RWPE1 (cell line): ENCODE data around the gene GYS1.

Source experiments
- CTCF ChIA-PET: fragments of 350-600 bp; sonication (Branson Sonifier 250); formaldehyde crosslinking; extraction: SDS; loops from one replicate; lab custom pipeline; 2021; lab: Yijun Ruan, JAX
- POLR2A ChIA-PET: fragments of 400-600 bp; formaldehyde crosslinking; extraction: SDS; loops from one replicate; lab custom pipeline; 2020; ENCODE audit warnings: antibody characterized with exemption; ENCODE audit not compliant: low non-redundant PET; lab: Yijun Ruan, JAX
- DNase-seq: peaks from one replicate; pipeline ENCODE4 v3.0.0; 2012; ENCODE audit warnings: low spot score
- H3K27ac ChIP-seq: fragments of 450-650 bp; 2 replicates; pipeline ENCODE4 v1.5.1; 2017
- TF ChIP-seq, protein P1 (sequence below): fragments of 450-650 bp; conservative IDR thresholded peaks from 2 replicates; pipeline ENCODE4 v1.5.1; 2017; ENCODE audit warnings: low read depth, mild to moderate bottlenecking

Gene GYS1

DNA sequence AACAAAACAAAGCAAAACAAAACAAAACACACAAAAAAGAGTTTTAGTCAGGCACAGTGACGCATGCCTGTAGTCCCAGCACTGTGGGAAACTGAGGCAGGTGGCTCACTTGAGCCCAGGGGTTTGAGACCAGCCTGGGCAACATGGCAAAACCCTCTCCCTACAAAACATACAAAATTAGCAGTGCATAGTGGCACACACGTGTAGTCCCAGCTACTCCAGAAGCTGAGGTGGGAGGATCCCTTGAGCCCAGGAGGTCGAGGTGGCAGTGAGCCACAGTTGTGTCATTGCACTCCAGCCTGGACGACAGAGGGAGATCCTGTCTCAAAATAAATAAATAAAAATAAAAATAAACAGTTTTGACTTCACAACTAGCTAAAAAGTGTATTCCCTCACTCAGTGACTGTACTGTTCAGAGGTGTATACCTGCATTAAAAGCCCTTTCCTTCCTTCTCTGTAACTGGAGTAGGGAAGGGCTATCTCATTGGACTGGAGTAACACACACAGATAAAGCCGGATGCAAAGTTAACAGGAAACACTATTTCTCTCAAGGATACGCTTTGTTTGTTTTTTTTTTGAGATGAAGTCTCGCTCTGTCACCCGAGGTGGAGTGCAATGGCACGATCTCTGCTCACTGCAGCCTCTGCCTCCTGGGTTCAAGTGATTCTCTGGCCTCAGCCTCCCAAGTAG is 42.1 kb downstream of the GYS1 start:
- TF ChIP-seq, protein P1, sequence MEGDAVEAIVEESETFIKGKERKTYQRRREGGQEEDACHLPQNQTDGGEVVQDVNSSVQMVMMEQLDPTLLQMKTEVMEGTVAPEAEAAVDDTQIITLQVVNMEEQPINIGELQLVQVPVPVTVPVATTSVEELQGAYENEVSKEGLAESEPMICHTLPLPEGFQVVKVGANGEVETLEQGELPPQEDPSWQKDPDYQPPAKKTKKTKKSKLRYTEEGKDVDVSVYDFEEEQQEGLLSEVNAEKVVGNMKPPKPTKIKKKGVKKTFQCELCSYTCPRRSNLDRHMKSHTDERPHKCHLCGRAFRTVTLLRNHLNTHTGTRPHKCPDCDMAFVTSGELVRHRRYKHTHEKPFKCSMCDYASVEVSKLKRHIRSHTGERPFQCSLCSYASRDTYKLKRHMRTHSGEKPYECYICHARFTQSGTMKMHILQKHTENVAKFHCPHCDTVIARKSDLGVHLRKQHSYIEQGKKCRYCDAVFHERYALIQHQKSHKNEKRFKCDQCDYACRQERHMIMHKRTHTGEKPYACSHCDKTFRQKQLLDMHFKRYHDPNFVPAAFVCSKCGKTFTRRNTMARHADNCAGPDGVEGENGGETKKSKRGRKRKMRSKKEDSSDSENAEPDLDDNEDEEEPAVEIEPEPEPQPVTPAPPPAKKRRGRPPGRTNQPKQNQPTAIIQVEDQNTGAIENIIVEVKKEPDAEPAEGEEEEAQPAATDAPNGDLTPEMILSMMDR, result no peak
- DNase-seq, result no peak
- ChIA-PET POLR2A (no interaction called here), CTCF (interaction anchor here (1.2 kb wide), 1 partner anchor 20 kb away, joined by 4 read pairs; no protein-coding TSS in a partner anchor)
- H3K27ac ChIP-seq, result no peak overlapping the region

- CTCF ChIA-PET, result no interaction called here
- POLR2A ChIA-PET, result no interaction called here
- no peak for DNase-seq
- H3K27ac ChIP-seq, result no peak overlapping the region
- TF ChIP-seq, protein P1, result no peak
These were observed 43.0 kb downstream of the GYS1 start for GRCh38 chr19:48950159-48950558.

- TF ChIP-seq, protein P1, result no peak
- no peak overlapping the region for H3K27ac ChIP-seq
- DNase-seq, result no peak
- CTCF ChIA-PET, result no interaction called here
- POLR2A ChIA-PET, result no interaction called here
These were observed 45.9 kb downstream of the GYS1 start for GRCh38 chr19:48947258-48947542.

GRCh38 chr19:48946463-48947257 is 46.4 kb downstream of the GYS1 start:
- CTCF ChIA-PET, result interaction anchor here (0.6 kb wide), 1 partner anchor 1198 kb away, joined by 3 read pairs; no protein-coding TSS in a partner anchor
- no peak for DNase-seq
- H3K27ac ChIP-seq, result no peak overlapping the region
- TF ChIP-seq, protein P1, result no peak
- POLR2A ChIA-PET, result no interaction called here

GRCh38 chr19:48945817-48946216 is 47.3 kb downstream of the GYS1 start:
- CTCF ChIA-PET, result interaction anchor here (0.5 kb wide), 1 partner anchor 68 kb away, joined by 3 read pairs; no protein-coding TSS in a partner anchor

DNA sequence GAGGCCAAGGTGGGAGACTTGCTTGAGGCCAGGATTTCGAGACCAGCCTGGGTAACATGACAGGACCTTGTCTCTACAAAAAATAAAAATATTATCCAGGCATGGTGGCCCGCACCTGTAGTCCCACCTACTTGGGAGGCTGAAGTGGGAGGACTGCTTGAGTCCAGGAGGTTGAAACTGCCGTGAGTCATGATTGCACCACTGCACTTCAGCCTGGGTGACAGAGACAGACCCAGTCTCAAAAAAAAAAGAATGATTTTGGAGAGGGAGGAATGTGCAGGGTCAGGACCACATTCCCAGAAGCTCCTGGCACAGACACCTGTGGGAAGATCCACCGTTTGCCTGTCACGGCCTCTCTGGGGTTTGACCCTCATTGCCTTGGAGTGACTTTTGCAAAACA is 47.7 kb downstream of the GYS1 start:
- no peak for DNase-seq
- TF ChIP-seq, protein P1, result no peak
- POLR2A ChIA-PET, result no interaction called here
- H3K27ac ChIP-seq, result peak overlapping the region; percentile 4; the same call in 1 of the 2 replicates
- CTCF ChIA-PET, result no interaction called here

More at GRCh38 chr19:48945817-48946216, 47.3 kb downstream of the GYS1 start:
- peak overlapping the region; percentile 4; the same call in 1 of the 2 replicates for H3K27ac ChIP-seq
- TF ChIP-seq, protein P1, result no peak
- POLR2A ChIA-PET, result no interaction called here
- no peak for DNase-seq
